IMR-90 (cell line): ENCODE measurements around the gene CUEDC2. TPM values are rescaled to one million over a fixed set of nuclear protein-coding genes. Genes with fewer than 3 reads are reported as not detected.

Experiments used
- ATAC-seq: fragments of 200-7000 bp; cut with Tn5 transposase; 2 replicates; pipeline ENCODE4 v1.9.1; 2020; ENCODE audit warnings: low read depth, mild to moderate bottlenecking, moderate library complexity
- BruUV-seq: library from RNA; stranded (reverse); fragments of 400-500 nt; replicated peaks from 2 replicates; lab custom pipeline; 2021; lab: Mats Ljungman, UMichigan
- CTCF ChIA-PET: fragments of 300-600 bp; formaldehyde crosslinking; extraction: SDS; loops from one replicate; lab custom pipeline; 2021; ENCODE audit warnings: antibody characterized with exemption; lab: Yijun Ruan, JAX
- POLR2A ChIA-PET: fragments of 300-600 bp; sonication (Branson Sonifier 250); formaldehyde crosslinking; loops from one replicate; lab custom pipeline; 2022; ENCODE audit warnings: antibody characterized with exemption; ENCODE audit not compliant: unreplicated experiment; lab: Charles Lee
- DNase-seq: peaks from one replicate; pipeline ENCODE4 v3.0.0; 2013
- H2AFZ ChIP-seq: replicated peaks from 2 replicates; pipeline ENCODE3; 2013; ENCODE audit warnings: low read length, mild to moderate bottlenecking; ENCODE audit not compliant: poor library complexity
- H2AK5ac ChIP-seq: 2 replicates; pipeline ENCODE4 v1.6.1; 2013; ENCODE audit warnings: low read depth, low read length, inconsistent platforms
- H2AK9ac ChIP-seq: replicated peaks from 2 replicates; pipeline ENCODE3; 2013; ENCODE audit warnings: mild to moderate bottlenecking, low read depth, low read length, moderate library complexity; ENCODE audit not compliant: poor library complexity
- H2BK120ac ChIP-seq: 2 replicates; pipeline ENCODE4 v1.6.1; 2013; ENCODE audit warnings: low read depth, low read length, inconsistent platforms
- H2BK15ac ChIP-seq: 3 replicates; pipeline ENCODE4 v1.6.1; 2013; ENCODE audit warnings: low read depth, low read length, inconsistent platforms
- H2BK20ac ChIP-seq: 2 replicates; pipeline ENCODE4 v1.6.1; 2013; ENCODE audit warnings: low read depth, mild to moderate bottlenecking, inconsistent platforms, low read length, moderate library complexity
- H2BK5ac ChIP-seq: 2 replicates; pipeline ENCODE4 v1.6.1; 2013; ENCODE audit warnings: mild to moderate bottlenecking, low read depth, low read length, inconsistent platforms; ENCODE audit not compliant: poor library complexity, severe bottlenecking
- H3K14ac ChIP-seq: replicated peaks from 2 replicates; pipeline ENCODE4 v1.6.1; 2013; ENCODE audit warnings: low read depth, low read length, inconsistent platforms
- H3K18ac ChIP-seq: 2 replicates; pipeline ENCODE4 v1.6.1; 2013; ENCODE audit warnings: low read depth, low read length, control low read depth
- H3K23ac ChIP-seq: 2 replicates; pipeline ENCODE4 v1.6.1; 2013; ENCODE audit warnings: low read depth, low read length, inconsistent platforms
- H3K27ac ChIP-seq: 2 replicates; pipeline ENCODE4 v1.5.1; 2013; ENCODE audit warnings: mild to moderate bottlenecking, control low read depth, low read length; ENCODE audit not compliant: insufficient read depth
- H3K27me3 ChIP-seq: 2 replicates; pipeline ENCODE4 v1.6.1; 2013; ENCODE audit warnings: low read length; ENCODE audit not compliant: control insufficient read depth, insufficient read depth
- H3K36me3 ChIP-seq: 2 replicates; pipeline ENCODE4 v1.6.1; 2013; ENCODE audit warnings: low read length, mixed read lengths; ENCODE audit not compliant: control insufficient read depth, insufficient read depth
- H3K4ac ChIP-seq: 2 replicates; pipeline ENCODE4 v1.6.1; 2013; ENCODE audit warnings: low read depth, low read length, inconsistent platforms
- H3K4me1 ChIP-seq: 2 replicates; pipeline ENCODE4 v1.6.1; 2013; ENCODE audit warnings: low read length, mixed read lengths; ENCODE audit not compliant: control insufficient read depth, insufficient read depth
- H3K4me2 ChIP-seq: 2 replicates; pipeline ENCODE4 v1.6.1; 2013; ENCODE audit warnings: low read depth, mild to moderate bottlenecking, control low read depth, low read length, moderate library complexity
- H3K4me3 ChIP-seq: 2 replicates; pipeline ENCODE4 v1.5.1; 2013; ENCODE audit warnings: low read depth, mild to moderate bottlenecking, control low read depth, low read length, moderate library complexity; ENCODE audit not compliant: insufficient read depth
- H3K56ac ChIP-seq: 2 replicates; pipeline ENCODE4 v1.6.1; 2013; ENCODE audit warnings: low read length, inconsistent platforms; ENCODE audit not compliant: insufficient read depth; ENCODE audit errors: extremely low read depth
- H3K79me1 ChIP-seq, 2 experiments: 2 replicates each; pipeline ENCODE4 v1.6.1; 2013; ENCODE audit warnings: low read length in 2 of 2, inconsistent platforms in 1 of 2, low read depth in 1 of 2
- H3K9ac ChIP-seq: 2 replicates; pipeline ENCODE4 v1.6.1; 2013; ENCODE audit warnings: low read depth, low read length, control low read depth
- H3K9me1 ChIP-seq: 2 replicates; pipeline ENCODE4 v1.6.1; 2013; ENCODE audit warnings: low read length, inconsistent platforms; ENCODE audit not compliant: insufficient read depth
- H3K9me3 ChIP-seq: 2 replicates; pipeline ENCODE4 v1.6.1; 2013; ENCODE audit warnings: low read length; ENCODE audit not compliant: control insufficient read depth, insufficient read depth
- H4K20me1 ChIP-seq: 2 replicates; pipeline ENCODE4 v1.6.1; 2013; ENCODE audit warnings: low read length, inconsistent platforms; ENCODE audit not compliant: insufficient read depth
- H4K5ac ChIP-seq: 2 replicates; pipeline ENCODE4 v1.6.1; 2013; ENCODE audit warnings: mild to moderate bottlenecking, low read depth, low read length, control low read depth
- H4K8ac ChIP-seq, 2 experiments: 2 replicates each; pipeline ENCODE4 v1.6.1; 2013; ENCODE audit warnings: low read depth in 2 of 2, low read length in 2 of 2, control low read depth in 1 of 2, inconsistent platforms in 1 of 2
- H4K91ac ChIP-seq: 2 replicates; pipeline ENCODE4 v1.6.1; 2013; ENCODE audit warnings: low read depth, low read length, inconsistent platforms; ENCODE audit not compliant: insufficient read depth
- BHLHE40 ChIP-seq: fragments of 150-350 bp; IDR thresholded peaks from 2 replicates; pipeline ENCODE4 v1.6.1; 2016; ENCODE audit warnings: mild to moderate bottlenecking, low read depth, low read length
- CHD1 ChIP-seq: IDR thresholded peaks from 2 replicates; pipeline ENCODE4 v1.6.1; 2012; ENCODE audit warnings: low read depth, low read length, improper control_type of control experiment
- ELK1 ChIP-seq: fragments of 150-350 bp; IDR thresholded peaks from 2 replicates; pipeline ENCODE4 v1.6.1; 2016; ENCODE audit warnings: low read depth, mild to moderate bottlenecking, low read length, moderate library complexity, borderline replicate concordance
- MXI1 ChIP-seq: IDR thresholded peaks from 2 replicates; pipeline ENCODE4 v1.6.1; 2012; ENCODE audit warnings: low read depth, mild to moderate bottlenecking, low read length, moderate library complexity, borderline replicate concordance
- RAD21 ChIP-seq: IDR thresholded peaks from 2 replicates; pipeline ENCODE4 v1.6.1; 2012; ENCODE audit warnings: low read length, improper control_type of control experiment
- RCOR1 ChIP-seq: IDR thresholded peaks from 2 replicates; pipeline ENCODE4 v1.6.1; 2012; ENCODE audit warnings: mild to moderate bottlenecking, low read length, improper control_type of control experiment; ENCODE audit not compliant: insufficient replicate concordance
- USF2 ChIP-seq: fragments of 150-350 bp; IDR thresholded peaks from 2 replicates; pipeline ENCODE4 v1.6.1; 2017; ENCODE audit warnings: mild to moderate bottlenecking, antibody characterized with exemption, low read length, low read depth
- WGBS, 2 experiments: methylation state at CpG; one replicate each; pipeline versions ENCODE4 v1.1.5 to v1.1.7; 2013; ENCODE audit warnings: missing lambda C conversion rate in 2 of 2; ENCODE audit not compliant: insufficient read length in 1 of 2; ENCODE audit errors: extremely low coverage in 2 of 2; 5-methylcytosine and 5-hydroxymethylcytosine counted together
- dilution Hi-C: fragments of 300-500 bp; cut with HindIII; formaldehyde crosslinking; loops from one replicate; pipeline ENCODE4 v1.14.3; 2018; ENCODE audit warnings: low sequenced_read_pairs; ENCODE audit not compliant: unreplicated experiment
- in situ Hi-C: fragments of 300-500 bp; cut with MboI; formaldehyde crosslinking; loops from 3 replicates; pipeline ENCODE4 v1.14.3; 2019; ENCODE audit warnings: low sequenced_read_pairs, inconsistent platforms, mixed read lengths
- intact Hi-C: fragments of 100-400 bp; cut with micrococcal nuclease; formaldehyde crosslinking; loops from 2 replicates; pipeline ENCODE4 v1.10.0; 2022
- polyA plus RNA-seq, 3 experiments: library from polyadenylated mRNA; depleted of rRNA; stranded (reverse); fragments of >200 nt; gene quantifications; 2 replicates each; pipeline ENCODE4 v1.2.3, GENCODE V29; 2012; ENCODE audit warnings: low replicate concordance in 1 of 3
- total RNA-seq: library from RNA; depleted of rRNA; stranded (reverse); fragments of >200 nt; gene quantifications from 2 replicates; pipeline ENCODE4 v1.2.3, GENCODE V29; 2012
- TF ChIP-seq, protein P1 (sequence below): conservative IDR thresholded peaks from 2 replicates; pipeline ENCODE4 v1.5.1; 2012; ENCODE audit warnings: mild to moderate bottlenecking, low read depth, low read length, improper control_type of control experiment

The CUEDC2 gene
- total and polyA plus RNA-seq, 2 of the 4 experiments (the other 2 are of a cell fraction): 55.7 to 84.9 TPM

- BruUV-seq: no TSS peak
- H3K79me1 ChIP-seq: peaks cover 9 to 26% of the 10 kb centered on the region in 2 experiments
- H3K4me1 ChIP-seq: peaks cover 15% of the 10 kb centered on the region
- H3K56ac ChIP-seq: peak overlapping the region; percentile 75
- POLR2A ChIA-PET: no interaction called here
- dilution Hi-C loops (no loop called here), in situ Hi-C loops (no loop called here), intact Hi-C loops (loop anchor here (1.0 kb wide), 1 partner anchor 149 kb away; no protein-coding TSS in a partner anchor)
- peak overlapping the region; percentile 35 for H3K18ac ChIP-seq
- CTCF ChIA-PET: interaction anchor here (0.9 kb wide), 1 partner anchor 79 kb away, joined by 3 read pairs; no protein-coding TSS in a partner anchor
- H2AK5ac ChIP-seq: peak overlapping the region; percentile 45
- 50% methylated on average over 2 of the region's 4 CpGs; no CpG with 5 or more reads in 1 of the 2 experiments for WGBS, 2 experiments
- TF ChIP-seq, protein P1, sequence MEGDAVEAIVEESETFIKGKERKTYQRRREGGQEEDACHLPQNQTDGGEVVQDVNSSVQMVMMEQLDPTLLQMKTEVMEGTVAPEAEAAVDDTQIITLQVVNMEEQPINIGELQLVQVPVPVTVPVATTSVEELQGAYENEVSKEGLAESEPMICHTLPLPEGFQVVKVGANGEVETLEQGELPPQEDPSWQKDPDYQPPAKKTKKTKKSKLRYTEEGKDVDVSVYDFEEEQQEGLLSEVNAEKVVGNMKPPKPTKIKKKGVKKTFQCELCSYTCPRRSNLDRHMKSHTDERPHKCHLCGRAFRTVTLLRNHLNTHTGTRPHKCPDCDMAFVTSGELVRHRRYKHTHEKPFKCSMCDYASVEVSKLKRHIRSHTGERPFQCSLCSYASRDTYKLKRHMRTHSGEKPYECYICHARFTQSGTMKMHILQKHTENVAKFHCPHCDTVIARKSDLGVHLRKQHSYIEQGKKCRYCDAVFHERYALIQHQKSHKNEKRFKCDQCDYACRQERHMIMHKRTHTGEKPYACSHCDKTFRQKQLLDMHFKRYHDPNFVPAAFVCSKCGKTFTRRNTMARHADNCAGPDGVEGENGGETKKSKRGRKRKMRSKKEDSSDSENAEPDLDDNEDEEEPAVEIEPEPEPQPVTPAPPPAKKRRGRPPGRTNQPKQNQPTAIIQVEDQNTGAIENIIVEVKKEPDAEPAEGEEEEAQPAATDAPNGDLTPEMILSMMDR: no peak
- TF ChIP-seq ELK1 (no peak), BHLHE40 (no peak), RCOR1 (no peak), USF2 (no peak), CHD1 (no peak), MXI1 (no peak), RAD21 (no peak)
- H3K4ac ChIP-seq: peak overlapping the region; percentile 81
- H3K9me3 ChIP-seq: no peaks in the 10 kb centered on the region
- H3K14ac ChIP-seq: peak overlapping the region; percentile 95
- DNase-seq: no peak
- H2BK20ac ChIP-seq: no peak overlapping the region
- no peaks in the 10 kb centered on the region for H3K36me3 ChIP-seq
- H3K23ac ChIP-seq: peak overlapping the region; percentile 91
- H3K4me2 ChIP-seq: peak overlapping the region; percentile 94
- H2BK15ac ChIP-seq: peak overlapping the region; percentile 30; the same call in 1 of the 3 replicates
- peak overlapping the region; percentile 89 for H3K9ac ChIP-seq
- H4K20me1 ChIP-seq: no peaks in the 10 kb centered on the region
- peak overlapping the region; percentile 72 for H2AK9ac ChIP-seq
- peak overlapping the region; percentile 70 for H3K4me3 ChIP-seq
- H3K27ac ChIP-seq: peak overlapping the region; percentile 85
- H4K5ac ChIP-seq: peak overlapping the region; percentile 89
- peaks cover 7% of the 10 kb centered on the region; the same call in 1 of the 2 replicates for H3K9me1 ChIP-seq
- no peaks in the 10 kb centered on the region for H3K27me3 ChIP-seq
- H2BK5ac ChIP-seq: peak overlapping the region; percentile 72
- peak overlapping the region; percentile 57; the same call in 1 of the 2 replicates for H2BK120ac ChIP-seq
- peak overlapping the region; percentile 96 for H2AFZ ChIP-seq
- peak overlapping the region; percentile 85 to 99 for H4K8ac ChIP-seq
- ATAC-seq: peak; percentile 22
- H4K91ac ChIP-seq: peak overlapping the region; percentile 85
Observed at GRCh38 chr10:102431452-102432124, 786 bp downstream of the CUEDC2 start.
